HCT116 (cell line): ENCODE measurements around the gene NHLRC4. TPM values are rescaled to one million over a fixed set of nuclear protein-coding genes. Genes with fewer than 3 reads are reported as not detected.

Experiments
- ATAC-seq: fragments of 200-7000 bp; cut with Tn5 transposase; 2 replicates; pipeline ENCODE4 v1.9.1; 2020; ENCODE audit warnings: mild to moderate bottlenecking, moderate library complexity
- BruUV-seq: library from RNA; stranded (reverse); fragments of 400-500 nt; replicated peaks from 2 replicates; lab custom pipeline; 2021; lab: Mats Ljungman, UMichigan
- CTCF ChIA-PET: fragments of 300-600 bp; sonication (Branson Sonifier 250); formaldehyde crosslinking; loops from one replicate; lab custom pipeline; 2021; ENCODE audit warnings: antibody characterized with exemption; lab: Charles Lee
- POLR2A ChIA-PET: fragments of 300-600, 350-600 bp; sonication (Branson Sonifier 250); formaldehyde crosslinking; loops from one replicate; lab custom pipeline; 2021; ENCODE audit warnings: antibody characterized with exemption; lab: Charles Lee
- RAD21 ChIA-PET, 2 experiments: fragments of 300-600 bp; sonication (Branson Sonifier 250); formaldehyde crosslinking; loops; one replicate each; lab custom pipeline; 2023; ENCODE audit warnings: low total read pairs in 2 of 2; ENCODE audit not compliant: uncharacterized antibody in 2 of 2, unreplicated experiment in 2 of 2, low non-redundant PET in 1 of 2; lab: Charles Lee
- DNase-seq: peaks from one replicate; pipeline ENCODE4 v3.0.0-alpha.2; 2010; ENCODE audit warnings: low read depth, low spot score
- H2AFZ ChIP-seq: fragments of 200-600 bp; shearing (Covaris generic), sonication (generic); 2 replicates; pipeline ENCODE4 v1.6.1; 2017; ENCODE audit warnings: low read depth, mixed run types, mixed read lengths, antibody characterized with exemption, low read length; ENCODE audit not compliant: poor library complexity, severe bottlenecking
- H3K27ac ChIP-seq: 2 replicates; pipeline ENCODE4 v1.5.1; 2012; ENCODE audit warnings: low read depth, low read length
- H3K27me3 ChIP-seq: fragments of 200-600 bp; sonication (generic); 2 replicates; pipeline ENCODE4 v1.6.1; 2016; ENCODE audit warnings: mixed run types, low read length, mixed read lengths; ENCODE audit not compliant: insufficient read depth
- H3K36me3 ChIP-seq, 2 experiments: fragments of 200-500 bp in 1 of 2; fragments of 200-600 bp in 1 of 2; sonication (Bioruptor generic) in 1 of 2; sonication (generic) in 1 of 2; 2 replicates each; pipeline versions ENCODE4 v1.5.1 to v1.6.1; 2014 to 2016; ENCODE audit warnings: low read length in 2 of 2, inconsistent platforms in 1 of 2, mixed read lengths in 1 of 2, mixed run types in 1 of 2; ENCODE audit not compliant: insufficient read depth in 2 of 2, control insufficient read depth in 1 of 2
- H3K4me1 ChIP-seq, 2 experiments: fragments of 200-600 bp in 1 of 2; sonication (generic) in 1 of 2; 2 replicates each; pipeline versions ENCODE4 v1.5.1 to v1.6.1; 2012 to 2017; ENCODE audit warnings: low read length in 2 of 2, inconsistent platforms in 1 of 2, mild to moderate bottlenecking in 1 of 2, mixed read lengths in 1 of 2, mixed run types in 1 of 2, moderate library complexity in 1 of 2; ENCODE audit not compliant: insufficient read depth in 2 of 2, control insufficient read depth in 1 of 2
- H3K4me2 ChIP-seq: fragments of 200-600 bp; sonication (generic); 2 replicates; pipeline ENCODE4 v1.6.1; 2017; ENCODE audit warnings: mixed run types, low read length, mixed read lengths
- H3K4me3 ChIP-seq, 2 experiments: fragments of 200-600 bp in 1 of 2; sonication (generic) in 1 of 2; replicated peaks in 1 of 2; 2 replicates each; pipeline ENCODE4 v1.5.1; 2011 to 2016; ENCODE audit warnings: low read length in 2 of 2, control low read depth in 1 of 2, low read depth in 1 of 2, mild to moderate bottlenecking in 1 of 2, mixed read lengths in 1 of 2, mixed run types in 1 of 2
- H3K79me2 ChIP-seq: fragments of 200-600 bp; sonication (generic); 2 replicates; pipeline ENCODE4 v1.6.1; 2017; ENCODE audit warnings: mild to moderate bottlenecking, mixed run types, low read length, moderate library complexity, mixed read lengths; ENCODE audit not compliant: insufficient read depth
- H3K9ac ChIP-seq: fragments of 200-600 bp; sonication (generic); 2 replicates; pipeline ENCODE4 v1.6.1; 2016; ENCODE audit warnings: low read length, mixed read lengths
- H3K9me2 ChIP-seq: fragments of 200-600 bp; sonication (generic), shearing (Covaris generic); 2 replicates; pipeline ENCODE4 v1.6.1; 2017; ENCODE audit warnings: mixed run types, mild to moderate bottlenecking, moderate library complexity; ENCODE audit not compliant: insufficient read depth
- H3K9me3 ChIP-seq, 2 experiments: fragments of 200-500 bp in 1 of 2; fragments of 200-600 bp in 1 of 2; sonication (Bioruptor generic) in 1 of 2; sonication (generic) in 1 of 2; 2 replicates each; pipeline ENCODE4 v1.6.1; 2014 to 2017; ENCODE audit warnings: low read length in 2 of 2, mixed read lengths in 2 of 2, inconsistent platforms in 1 of 2, low read depth in 1 of 2, mild to moderate bottlenecking in 1 of 2, mixed run types in 1 of 2, moderate library complexity in 1 of 2; ENCODE audit not compliant: control insufficient read depth in 1 of 2, insufficient read depth in 1 of 2
- H4K20me1 ChIP-seq: fragments of 200-600 bp; sonication (generic), shearing (Covaris generic); 2 replicates; pipeline ENCODE4 v1.6.1; 2017; ENCODE audit warnings: mixed run types, mild to moderate bottlenecking, moderate library complexity; ENCODE audit not compliant: insufficient read depth
- ATF3 ChIP-seq: IDR thresholded peaks from 2 replicates; pipeline ENCODE4 v1.6.1; 2012
- CBX3 ChIP-seq: IDR thresholded peaks from 2 replicates; pipeline ENCODE4 v1.6.1; 2012; ENCODE audit warnings: low read depth
- EGR1 ChIP-seq: IDR thresholded peaks from 2 replicates; pipeline ENCODE4 v1.6.1; 2012; ENCODE audit warnings: low read depth
- EZH2 ChIP-seq: fragments of 200-600 bp; sonication (generic); IDR thresholded peaks from 2 replicates; pipeline ENCODE4 v1.6.1; 2017; ENCODE audit warnings: antibody characterized with exemption, mixed run types
- EZH2phosphoT487 ChIP-seq: fragments of 200-600 bp; IDR thresholded peaks from 2 replicates; pipeline ENCODE4 v1.6.1; 2018; ENCODE audit warnings: antibody characterized with exemption, borderline replicate concordance
- MAX ChIP-seq: IDR thresholded peaks from 2 replicates; pipeline ENCODE4 v1.6.1; 2012
- POLR2A ChIP-seq: IDR thresholded peaks from 2 replicates; pipeline ENCODE4 v1.7.0; 2011; ENCODE audit warnings: borderline replicate concordance; ENCODE audit not compliant: insufficient read depth, insufficient read length; ENCODE audit errors: extremely low read depth
- TCF7L2 ChIP-seq: IDR thresholded peaks from 2 replicates; pipeline ENCODE4 v1.7.0; 2011; ENCODE audit warnings: borderline replicate concordance, inconsistent platforms; ENCODE audit not compliant: insufficient read depth, insufficient read length; ENCODE audit errors: extremely low read depth
- YY1 ChIP-seq: IDR thresholded peaks from 2 replicates; pipeline ENCODE4 v1.6.1; 2011; ENCODE audit warnings: low read length, low read depth, moderate library complexity, mild to moderate bottlenecking; ENCODE audit not compliant: insufficient replicate concordance; ENCODE audit errors: extremely low read depth
- ZFX ChIP-seq: fragments of 450-650 bp; IDR thresholded peaks from 2 replicates; pipeline ENCODE4 v1.6.1; 2017
- ZNF274 ChIP-seq: fragments of 200-500 bp; sonication (Bioruptor generic); IDR thresholded peaks from 2 replicates; pipeline ENCODE4 v1.6.1; 2014; ENCODE audit warnings: mild to moderate bottlenecking, low read depth, low read length, inconsistent platforms
- intact Hi-C: fragments of 100-400 bp; cut with micrococcal nuclease; formaldehyde crosslinking; loops from 2 replicates; pipeline ENCODE4 v1.10.0; 2022
- total RNA-seq: library from RNA; stranded (reverse); gene quantifications from one replicate; pipeline ENCODE4 v1.2.1, GENCODE V29; 2021; ENCODE audit not compliant: unreplicated experiment
- TF ChIP-seq, protein P1 (sequence below): IDR thresholded peaks from 2 replicates; pipeline ENCODE4 v1.6.1; 2011; ENCODE audit warnings: mild to moderate bottlenecking, low read length, moderate library complexity; ENCODE audit not compliant: insufficient replicate concordance; ENCODE audit errors: extremely low read depth

NHLRC4 gene
- total RNA-seq, 1 experiment from 2014 or later: 0.22 TPM

- H3K9me3 ChIP-seq: no peaks in the 10 kb centered on the region
- no peak for ATAC-seq
- no peak overlapping the region for H3K4me3 ChIP-seq
- H3K27ac ChIP-seq: no peak overlapping the region
- H3K36me3 ChIP-seq: no peaks in the 10 kb centered on the region; a peak in 1 of 4 replicates
- ChIA-PET CTCF (no interaction called here), RAD21 (no interaction called here), POLR2A (no interaction called here)
- peaks cover 0 to 1% of the 10 kb centered on the region in 2 experiments; a peak in 1 of 4 replicates for H3K4me1 ChIP-seq
- BruUV-seq: no TSS peak
- intact Hi-C loops: no loop called here
- no peak for DNase-seq
- no peak overlapping the region for H3K4me2 ChIP-seq
- H2AFZ ChIP-seq: no peak overlapping the region
- H3K79me2 ChIP-seq: no peaks in the 10 kb centered on the region
- H3K9ac ChIP-seq: no peak overlapping the region
- TF ChIP-seq, protein P1, sequence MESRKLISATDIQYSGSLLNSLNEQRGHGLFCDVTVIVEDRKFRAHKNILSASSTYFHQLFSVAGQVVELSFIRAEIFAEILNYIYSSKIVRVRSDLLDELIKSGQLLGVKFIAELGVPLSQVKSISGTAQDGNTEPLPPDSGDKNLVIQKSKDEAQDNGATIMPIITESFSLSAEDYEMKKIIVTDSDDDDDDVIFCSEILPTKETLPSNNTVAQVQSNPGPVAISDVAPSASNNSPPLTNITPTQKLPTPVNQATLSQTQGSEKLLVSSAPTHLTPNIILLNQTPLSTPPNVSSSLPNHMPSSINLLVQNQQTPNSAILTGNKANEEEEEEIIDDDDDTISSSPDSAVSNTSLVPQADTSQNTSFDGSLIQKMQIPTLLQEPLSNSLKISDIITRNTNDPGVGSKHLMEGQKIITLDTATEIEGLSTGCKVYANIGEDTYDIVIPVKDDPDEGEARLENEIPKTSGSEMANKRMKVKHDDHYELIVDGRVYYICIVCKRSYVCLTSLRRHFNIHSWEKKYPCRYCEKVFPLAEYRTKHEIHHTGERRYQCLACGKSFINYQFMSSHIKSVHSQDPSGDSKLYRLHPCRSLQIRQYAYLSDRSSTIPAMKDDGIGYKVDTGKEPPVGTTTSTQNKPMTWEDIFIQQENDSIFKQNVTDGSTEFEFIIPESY: no peak
- no peak for TF ChIP-seq EGR1
- no peak for TF ChIP-seq ZFX
- no peak for TF ChIP-seq ATF3
- no peak for TF ChIP-seq TCF7L2
- TF ChIP-seq CBX3: no peak
- no peak for TF ChIP-seq YY1
- no peak for TF ChIP-seq MAX
- no peak for TF ChIP-seq ZNF274
- no peak for TF ChIP-seq EZH2
- TF ChIP-seq EZH2phosphoT487: no peak
- no peak for TF ChIP-seq POLR2A
- no peaks in the 10 kb centered on the region for H3K27me3 ChIP-seq
- H3K9me2 ChIP-seq: no peaks in the 10 kb centered on the region
- H4K20me1 ChIP-seq: no peaks in the 10 kb centered on the region
These were observed 47.4 kb upstream of the NHLRC4 start for GRCh38 chr16:519425-519824.
